ENCODE measurements around the gene CCNJL.
"Not testable (repeated sequence)": the region's sequence is repeated elsewhere in the genome, so short reads cannot be mapped to it uniquely, and the experiment has no call there.

The CCNJL gene

DNA sequence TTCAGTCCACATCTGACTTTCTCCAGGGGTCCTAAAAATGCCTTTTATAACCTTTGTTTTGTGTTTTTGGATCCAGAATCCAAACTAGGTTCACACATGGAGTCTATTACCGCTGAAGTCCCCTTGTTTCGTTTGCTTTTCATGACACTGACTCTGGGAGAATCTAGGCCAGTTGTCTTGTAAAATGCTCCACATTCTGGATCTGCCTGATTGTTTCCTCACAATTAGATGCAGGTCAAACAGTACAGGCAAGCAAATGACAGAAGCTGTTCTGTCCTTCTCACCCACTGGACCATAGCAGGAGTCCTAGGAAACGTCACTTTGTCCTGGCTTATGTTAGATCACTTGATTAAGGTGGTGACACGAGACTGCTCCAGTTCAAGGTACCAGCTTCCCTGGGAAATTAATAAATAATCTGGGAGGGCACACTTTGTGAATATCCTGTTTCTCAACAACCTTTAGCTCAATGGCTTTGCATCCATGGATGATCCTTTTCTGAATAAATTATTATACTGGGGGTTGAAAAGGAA is 49.0 kb downstream of the CCNJL start:
- no peak for DNase-seq (ENCODE audit: low read depth in 2 of 3, low spot score in 1 of 3)

DNA sequence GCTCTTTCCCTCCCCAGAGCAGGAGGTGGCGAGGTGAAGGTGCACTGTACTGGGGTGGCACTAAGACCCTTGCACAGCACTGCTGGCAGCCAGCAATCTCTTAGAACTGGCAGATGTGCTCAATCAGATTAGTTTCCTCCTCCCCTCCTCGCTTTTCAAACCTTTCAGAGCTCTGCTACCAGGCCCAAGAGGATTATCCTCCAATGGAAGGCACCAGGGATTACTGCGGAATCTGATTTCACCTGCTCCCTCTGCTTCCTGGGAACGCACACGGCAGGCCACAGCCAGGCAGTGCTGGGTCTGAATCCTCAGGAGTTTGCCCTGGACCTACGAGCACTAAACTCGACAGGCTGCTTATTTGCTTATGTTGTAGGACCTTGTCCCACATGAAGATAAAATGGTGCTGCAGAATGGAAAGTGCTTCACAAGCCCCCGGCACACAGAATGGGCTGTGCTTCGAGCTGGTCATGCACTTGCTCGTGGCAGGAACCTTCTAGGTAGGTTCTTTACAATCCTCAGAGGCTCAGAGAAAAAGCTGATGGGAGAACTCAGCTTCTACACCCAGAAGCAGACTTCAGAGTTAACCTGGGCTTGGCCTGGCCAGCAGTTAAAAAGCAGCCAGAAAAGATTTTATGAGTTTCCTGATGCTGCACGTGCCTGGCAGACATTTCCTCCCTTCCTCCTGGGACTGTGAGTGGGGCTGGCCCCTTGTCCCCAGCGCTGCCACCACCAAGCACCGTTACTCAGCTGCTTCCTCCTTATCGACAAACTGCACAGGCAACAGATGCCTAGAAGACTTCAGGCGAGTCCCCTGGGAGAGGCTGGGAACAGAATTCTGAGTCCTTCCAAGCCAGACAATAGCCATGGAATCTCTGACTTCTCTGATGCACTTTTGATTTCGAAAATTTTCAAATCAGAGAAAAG is 50.0 kb downstream of the CCNJL start:
- no peak for DNase-seq (ENCODE audit: low read depth in 2 of 3, low spot score in 1 of 3)

DNA sequence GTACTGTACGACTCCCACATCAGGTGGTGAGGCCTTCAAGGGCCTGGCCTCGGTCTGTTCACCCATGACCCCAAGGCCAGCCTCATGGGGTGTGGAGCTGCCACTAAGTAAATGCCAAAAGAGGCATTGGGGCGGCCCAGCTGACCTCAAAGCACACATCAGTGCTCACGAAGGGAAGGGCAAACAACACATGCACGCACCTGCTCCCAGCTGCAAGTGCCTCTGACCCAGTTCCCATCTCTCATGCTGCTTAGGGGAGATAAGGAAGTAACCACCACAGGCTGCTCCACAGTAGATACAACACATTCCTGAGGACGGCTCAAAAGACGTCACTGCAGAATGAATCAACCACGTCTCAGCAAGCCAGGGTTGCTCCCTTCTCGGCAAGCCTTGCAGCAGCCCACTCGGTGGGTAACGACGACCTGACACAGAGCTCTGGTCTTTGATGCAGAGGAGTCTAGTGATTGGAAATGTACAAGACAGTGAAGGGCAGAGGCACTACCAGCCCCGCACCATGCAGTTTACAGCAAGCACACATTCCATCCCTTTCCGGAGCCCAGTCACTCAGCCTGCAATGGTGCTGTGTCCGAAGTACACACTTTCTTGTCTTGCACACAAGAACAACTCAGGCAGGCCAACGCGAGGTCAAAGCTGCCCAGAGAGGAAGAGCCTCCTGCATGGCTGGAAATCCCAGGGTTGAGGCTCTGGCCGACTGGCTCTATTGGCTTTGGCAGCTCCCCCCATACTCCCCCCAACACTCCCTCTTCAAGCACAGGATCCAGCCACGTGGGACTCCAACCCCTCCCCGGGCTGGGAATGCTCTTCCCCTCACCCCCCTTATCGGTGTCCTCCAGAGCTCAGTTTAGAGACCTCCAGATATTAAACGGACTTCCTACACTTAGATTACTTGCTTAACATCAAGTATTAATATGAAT is 51.2 kb downstream of the CCNJL start:
- no peak for DNase-seq (ENCODE audit: low read depth in 2 of 3, low spot score in 1 of 3)

DNA sequence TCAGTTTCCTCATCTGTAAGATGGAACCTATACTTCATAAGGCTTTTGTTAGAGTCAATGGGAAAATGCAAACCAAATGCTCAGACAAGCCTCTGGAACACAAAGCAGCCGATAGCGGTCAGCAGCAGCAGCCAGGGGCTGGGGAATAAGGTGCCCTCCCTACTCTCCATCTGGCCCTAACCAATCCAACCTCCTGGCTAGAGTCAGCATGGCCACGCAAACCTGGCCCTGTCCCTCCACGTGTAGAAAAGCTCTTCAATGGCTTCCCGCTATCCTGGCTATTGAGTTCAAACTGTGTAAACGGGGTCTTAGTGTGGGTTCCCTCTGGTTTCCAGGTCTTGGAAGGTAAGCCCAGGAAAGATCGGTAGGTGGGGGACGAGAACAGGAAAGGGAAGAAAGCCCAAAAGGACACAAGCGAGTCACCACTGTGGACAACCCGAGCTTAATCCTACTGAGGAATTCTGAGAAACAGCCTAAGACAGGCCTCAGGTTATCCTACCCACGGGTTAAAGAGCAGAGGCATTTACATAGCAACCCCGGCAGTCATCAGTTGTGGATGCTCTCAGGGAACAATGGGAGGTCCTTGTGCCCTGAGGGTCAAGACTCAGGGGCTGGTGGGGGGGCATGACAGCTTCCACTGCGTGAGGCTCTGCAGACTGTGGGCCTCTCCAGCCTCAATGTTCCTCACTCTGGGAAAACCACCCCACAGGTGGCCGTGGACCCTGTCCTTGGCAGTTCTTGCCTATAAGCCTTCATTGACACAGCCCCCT is 52.2 kb downstream of the CCNJL start:
- DNase-seq (ENCODE audit: low read depth in 2 of 3, low spot score in 1 of 3): no peak

DNA sequence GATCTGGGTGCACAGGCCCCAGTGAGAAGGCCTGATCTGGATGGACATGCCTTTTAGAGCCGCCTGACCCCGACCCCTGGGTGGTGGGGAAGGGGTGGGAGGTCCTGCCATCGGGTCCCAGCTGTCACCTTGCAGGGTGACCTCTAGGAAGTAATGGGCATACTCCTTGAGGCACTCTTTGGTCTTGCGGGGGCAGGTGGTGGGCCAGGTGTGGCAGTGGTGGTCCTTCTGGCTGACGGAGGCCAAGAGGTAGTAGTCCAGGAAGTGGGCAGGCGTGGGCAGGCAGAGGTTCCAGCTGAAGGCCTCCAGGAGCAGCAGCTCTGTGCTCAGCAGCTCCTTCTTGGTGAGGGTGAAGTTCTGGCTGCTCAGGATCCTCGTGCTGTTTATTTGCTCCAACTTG is 53.0 kb downstream of the CCNJL start:
- no peak for DNase-seq (ENCODE audit: low read depth in 2 of 3, low spot score in 1 of 3)

DNA sequence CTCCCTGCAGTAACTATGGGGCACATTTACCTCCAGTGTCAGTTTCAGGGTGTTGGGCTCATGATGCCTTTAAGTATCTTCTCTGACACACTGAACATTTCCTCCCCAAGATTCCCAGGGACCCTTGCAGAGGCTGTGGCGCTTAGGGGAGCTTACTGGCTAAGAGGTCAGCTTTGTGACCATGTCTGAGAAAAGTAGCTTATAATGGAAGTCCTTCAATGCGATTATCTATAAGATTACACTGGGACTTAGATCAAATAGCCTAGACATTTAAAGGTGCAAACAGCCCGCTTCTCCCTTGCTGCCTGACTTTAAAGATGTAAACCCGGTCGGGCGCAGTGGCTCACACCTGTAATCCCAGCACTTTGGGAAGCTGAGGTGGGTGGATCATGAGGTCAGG is 57.7 kb downstream of the CCNJL start:
- no peak for DNase-seq (ENCODE audit: low read depth in 2 of 3, low spot score in 1 of 3)

DNA sequence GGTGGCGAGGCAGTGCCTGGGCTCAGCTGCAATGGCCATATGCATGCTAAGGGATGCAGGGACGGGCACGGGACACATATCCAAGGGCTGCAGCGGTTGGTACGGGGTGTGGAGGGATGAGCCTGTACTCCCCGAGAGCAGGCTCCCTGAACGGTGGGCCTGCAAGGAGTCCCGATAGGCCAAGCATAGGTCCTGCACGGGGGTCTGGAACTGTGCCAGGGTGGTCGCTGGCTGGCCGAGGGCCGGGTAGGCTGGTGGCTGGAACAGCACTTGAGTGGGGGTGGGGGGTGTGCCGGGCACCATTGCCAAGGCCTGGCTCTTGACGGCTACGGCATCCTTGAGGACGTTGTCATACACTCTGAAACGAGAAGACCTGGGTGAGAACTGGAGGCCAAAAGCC is 58.9 kb downstream of the CCNJL start:
- DNase-seq (ENCODE audit: low read depth in 2 of 3, low spot score in 1 of 3): no peak

DNA sequence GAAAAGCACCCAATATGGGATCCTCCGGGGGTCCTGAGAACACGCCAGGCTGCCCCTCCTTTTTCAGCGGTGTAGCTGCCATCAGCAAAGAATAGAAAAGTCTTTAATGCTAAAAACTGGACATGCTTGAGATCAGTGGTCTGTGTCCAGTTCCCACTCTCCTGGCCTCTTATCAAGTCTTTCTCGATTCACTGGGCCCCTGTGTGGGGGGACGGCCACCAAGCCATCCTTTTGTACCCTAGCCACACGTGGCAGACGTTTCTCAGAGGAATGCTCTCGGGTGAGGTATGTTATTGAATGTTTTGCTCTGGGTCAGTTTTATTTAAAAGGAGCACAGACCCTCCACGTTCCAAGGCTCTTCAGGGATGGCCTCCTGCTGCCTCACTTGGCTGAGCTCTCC is 59.4 kb downstream of the CCNJL start:
- no peak for DNase-seq (ENCODE audit: low read depth in 2 of 3, low spot score in 1 of 3)

DNA sequence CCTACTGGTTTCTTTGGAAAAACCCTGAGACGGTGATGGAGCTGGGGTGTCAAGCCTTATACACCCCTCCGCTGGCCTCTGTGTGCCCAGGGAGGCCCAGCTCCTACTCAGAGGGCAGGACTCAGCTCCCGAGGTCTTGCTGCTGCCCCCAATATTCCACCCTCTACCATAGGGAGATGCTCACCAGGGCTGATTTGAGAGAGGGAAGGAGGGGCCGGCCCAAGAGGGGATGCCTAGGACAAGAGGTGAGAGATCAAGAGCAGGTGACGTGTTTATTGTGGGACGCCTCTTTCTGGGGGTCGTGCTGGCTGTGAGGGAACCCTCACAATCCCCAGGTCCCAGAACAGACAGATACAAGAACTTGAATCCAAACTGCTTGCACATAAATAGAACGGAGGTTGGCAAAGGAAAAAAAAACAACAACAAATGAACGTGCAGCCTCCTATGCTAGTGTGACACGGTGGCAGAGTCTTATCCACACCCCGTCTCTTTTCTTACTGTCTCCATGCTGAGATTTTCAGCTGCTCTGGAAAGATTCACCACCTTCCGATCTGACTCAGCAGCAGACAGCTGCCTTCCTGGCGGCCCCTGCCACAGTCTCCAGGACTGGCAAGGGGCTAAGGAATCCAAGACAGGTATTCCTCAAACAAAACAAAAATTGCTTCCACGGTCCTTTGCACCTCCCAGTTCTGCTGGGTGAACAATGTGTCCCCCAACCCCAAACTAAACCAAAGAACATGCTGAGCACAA is 60.8 kb downstream of the CCNJL start:
- no peak for DNase-seq (ENCODE audit: low read depth in 2 of 3, low spot score in 1 of 3)

DNA sequence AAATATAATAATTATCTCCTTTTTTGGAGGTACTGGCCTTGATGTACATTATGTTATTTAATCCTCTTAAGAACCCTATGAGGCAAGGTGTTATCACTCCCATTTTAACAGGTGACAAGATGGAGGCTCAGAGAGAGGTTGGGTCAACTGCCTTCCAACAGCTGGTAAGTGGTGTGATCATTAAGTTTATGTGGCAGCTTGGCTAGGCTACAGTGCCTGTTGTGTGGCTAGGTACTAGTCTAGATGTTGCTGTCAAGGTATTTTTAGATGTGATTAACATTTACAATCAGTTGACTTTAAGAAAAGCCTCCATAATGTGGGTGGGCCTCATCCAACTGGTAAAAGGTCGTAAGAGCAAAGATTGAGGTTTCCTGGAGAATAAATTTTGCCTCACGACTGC is 61.5 kb downstream of the CCNJL start:
- no peak for DNase-seq (ENCODE audit: low read depth in 2 of 3, low spot score in 1 of 3)

DNA sequence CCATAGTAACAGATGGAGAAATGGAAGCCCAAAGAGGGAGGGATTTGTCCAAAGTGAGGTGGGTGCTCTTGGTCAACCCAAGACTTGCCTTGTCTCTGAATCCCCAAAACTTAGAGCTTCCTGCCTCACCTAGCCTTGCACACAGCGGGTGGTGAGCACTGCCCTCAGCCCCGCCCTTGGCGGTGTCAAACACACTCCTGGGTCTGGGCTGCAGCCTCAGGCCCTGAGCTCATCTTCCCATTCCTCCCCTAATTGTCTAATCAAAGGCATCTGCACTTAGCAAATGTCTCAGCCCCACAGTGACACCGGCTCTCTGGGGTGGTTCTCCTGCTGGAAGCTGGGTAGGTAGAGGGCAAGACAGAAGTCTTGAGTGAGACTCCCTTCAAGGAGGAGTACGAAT is 62.1 kb downstream of the CCNJL start:
- no peak for DNase-seq (ENCODE audit: low read depth in 2 of 3, low spot score in 1 of 3)

DNA sequence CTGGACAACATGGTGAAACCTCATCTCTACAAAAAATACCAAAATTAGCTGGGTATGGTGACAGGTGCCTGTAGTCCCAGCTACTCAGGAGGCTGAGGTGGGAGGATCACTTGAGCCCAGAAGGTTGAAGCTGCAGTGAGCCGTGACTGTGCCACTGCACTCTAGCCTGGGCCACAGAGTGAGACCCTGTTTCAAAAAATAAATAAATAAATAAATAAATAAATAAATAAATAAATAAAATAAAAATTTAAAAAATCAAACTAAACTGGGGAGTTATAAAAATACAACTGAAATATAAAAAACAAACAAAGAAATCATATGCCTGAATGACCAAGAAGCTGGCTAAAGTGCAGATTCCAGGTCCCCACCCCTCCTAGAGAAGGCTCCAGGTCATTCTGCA is 62.8 kb downstream of the CCNJL start:
- not testable (repeated sequence) for DNase-seq (ENCODE audit: low read depth in 2 of 3, low spot score in 1 of 3)

DNA sequence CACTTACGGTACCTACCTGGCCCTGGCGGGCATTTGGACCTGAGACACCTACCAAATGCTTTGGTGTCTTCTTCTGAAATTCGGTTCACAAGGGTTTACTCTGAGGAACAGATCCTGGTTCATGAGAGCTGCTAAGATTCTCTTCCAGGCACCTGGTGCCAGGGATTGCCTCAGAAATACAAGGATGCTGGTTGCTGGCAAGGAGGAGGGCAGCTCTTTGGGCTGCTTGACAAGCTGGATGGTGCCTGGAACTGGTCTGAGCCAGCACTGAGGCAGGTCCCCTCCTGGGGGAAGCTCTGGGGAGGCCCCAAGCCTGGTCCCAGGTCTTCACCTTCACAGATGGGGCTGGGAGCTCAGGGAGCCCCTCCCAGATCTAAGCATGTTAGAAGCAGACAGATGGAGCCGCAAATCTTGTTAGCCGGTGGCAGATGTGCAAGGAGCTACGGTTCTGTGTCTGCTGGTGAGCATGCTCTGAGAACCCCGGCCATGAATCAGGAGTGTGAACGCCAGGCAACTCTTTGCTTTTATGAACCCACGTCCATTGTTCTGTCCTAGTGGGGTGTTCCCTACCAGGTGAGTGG is 66.8 kb downstream of the CCNJL start:
- DNase-seq (ENCODE audit: low read depth in 2 of 3, low spot score in 1 of 3): no peak

DNA sequence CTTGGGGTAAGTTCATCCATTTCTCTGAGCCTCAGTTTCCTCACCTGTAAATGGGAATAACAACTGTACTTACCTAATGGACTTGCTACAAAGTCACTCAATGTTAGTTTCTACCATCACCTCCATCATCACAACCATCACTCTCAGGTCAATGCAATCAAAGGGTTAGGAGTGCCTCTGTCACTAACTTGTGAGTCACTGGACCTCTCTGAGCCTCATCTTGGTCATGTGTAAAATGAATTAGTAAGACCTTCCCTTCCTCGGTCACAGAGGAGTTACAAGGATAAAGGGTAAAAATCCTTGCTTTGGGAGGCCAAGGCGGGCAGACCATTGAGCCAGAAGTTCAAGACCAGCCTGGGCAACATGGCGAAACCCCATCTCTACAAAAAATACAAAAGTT is 70.2 kb downstream of the CCNJL start:
- no peak for DNase-seq (ENCODE audit: low read depth in 2 of 3, low spot score in 1 of 3)

DNA sequence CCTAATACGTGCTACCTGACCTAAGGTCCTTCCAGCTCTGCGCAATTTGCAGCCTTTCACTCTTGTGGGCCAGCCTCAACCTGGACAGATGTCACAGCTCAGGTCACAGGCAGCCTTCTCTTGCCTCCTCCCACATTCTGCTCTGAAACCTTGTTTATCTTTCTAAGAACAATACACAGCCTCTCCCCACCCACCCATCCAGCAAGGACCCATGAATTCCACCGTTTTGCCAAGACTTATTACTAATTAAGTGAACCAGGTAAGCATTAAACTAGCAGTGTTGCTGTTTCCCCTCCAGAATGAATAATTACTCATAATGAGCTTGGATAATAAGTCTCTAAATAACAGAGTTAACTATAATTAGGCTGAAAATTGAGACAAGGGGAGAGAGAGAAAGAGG is 72.0 kb downstream of the CCNJL start:
- no peak for DNase-seq (ENCODE audit: low read depth in 2 of 3, low spot score in 1 of 3)

DNA sequence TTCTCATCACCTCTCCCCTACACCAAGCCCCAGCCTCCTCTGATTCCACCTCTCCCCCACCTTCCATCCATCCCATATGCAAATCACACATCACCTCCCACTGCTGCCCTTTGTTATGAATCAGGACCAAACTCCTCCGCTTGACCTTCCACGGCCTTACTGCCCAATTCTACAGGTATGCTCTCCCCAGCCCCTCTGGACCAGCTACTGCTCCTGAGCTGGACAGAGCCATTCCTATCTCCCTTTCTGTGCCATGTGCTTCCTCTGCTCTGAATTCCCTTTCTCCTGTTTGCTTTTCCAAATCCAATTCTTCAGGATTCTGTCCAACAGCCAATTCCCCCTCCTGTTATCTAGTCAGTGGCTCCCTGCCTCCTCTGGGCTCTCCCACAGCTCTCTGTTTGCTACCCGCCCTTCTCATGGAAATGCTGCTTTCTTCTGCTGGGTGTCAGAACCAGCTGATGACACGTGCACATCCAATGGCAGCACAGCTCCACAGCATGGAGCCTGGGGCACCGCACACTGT is 74.7 kb downstream of the CCNJL start:
- DNase-seq (ENCODE audit: low read depth in 2 of 3, low spot score in 1 of 3): no peak

DNA sequence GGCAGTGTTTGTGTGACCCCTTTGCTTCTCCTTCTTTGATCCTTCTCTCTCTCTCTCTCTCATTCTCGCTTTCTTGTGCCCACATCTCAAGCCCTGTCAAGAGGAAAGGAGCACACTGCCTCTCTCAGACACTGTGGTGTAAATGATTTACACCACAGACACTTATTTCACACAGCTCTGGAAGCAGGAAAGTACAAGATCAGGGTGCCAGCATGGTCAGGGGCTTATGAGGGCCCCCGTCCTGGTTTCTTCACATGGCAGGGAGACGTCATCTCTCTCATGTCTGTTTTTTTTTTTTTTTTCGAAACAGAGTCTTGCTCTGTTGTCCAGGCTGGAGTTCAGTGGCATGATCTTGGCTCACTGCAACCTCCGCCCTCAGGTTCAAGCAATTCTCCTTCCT is 76.6 kb downstream of the CCNJL start:
- DNase-seq (ENCODE audit: low read depth in 2 of 3, low spot score in 1 of 3): no peak

DNA sequence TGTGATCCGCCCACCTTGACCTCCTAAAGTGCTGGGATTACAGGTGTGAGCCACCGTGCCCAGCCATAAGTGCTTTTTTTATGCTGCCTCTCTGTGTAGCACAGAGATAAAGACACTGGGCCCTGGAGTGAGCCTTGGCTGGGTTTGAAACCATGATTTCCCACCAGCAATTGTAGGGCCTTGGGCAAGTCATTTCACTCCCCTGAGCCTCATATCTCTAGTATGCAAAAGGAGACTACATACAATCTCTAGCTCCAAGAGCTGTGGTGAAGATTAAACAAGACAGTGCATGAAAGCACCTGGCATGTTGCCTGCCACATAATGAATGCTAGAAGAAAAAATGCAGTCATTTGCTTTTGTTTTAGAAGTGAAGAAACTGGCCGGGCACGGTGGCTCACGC is 79.1 kb downstream of the CCNJL start:
- DNase-seq (ENCODE audit: low read depth in 2 of 3, low spot score in 1 of 3): no peak

DNA sequence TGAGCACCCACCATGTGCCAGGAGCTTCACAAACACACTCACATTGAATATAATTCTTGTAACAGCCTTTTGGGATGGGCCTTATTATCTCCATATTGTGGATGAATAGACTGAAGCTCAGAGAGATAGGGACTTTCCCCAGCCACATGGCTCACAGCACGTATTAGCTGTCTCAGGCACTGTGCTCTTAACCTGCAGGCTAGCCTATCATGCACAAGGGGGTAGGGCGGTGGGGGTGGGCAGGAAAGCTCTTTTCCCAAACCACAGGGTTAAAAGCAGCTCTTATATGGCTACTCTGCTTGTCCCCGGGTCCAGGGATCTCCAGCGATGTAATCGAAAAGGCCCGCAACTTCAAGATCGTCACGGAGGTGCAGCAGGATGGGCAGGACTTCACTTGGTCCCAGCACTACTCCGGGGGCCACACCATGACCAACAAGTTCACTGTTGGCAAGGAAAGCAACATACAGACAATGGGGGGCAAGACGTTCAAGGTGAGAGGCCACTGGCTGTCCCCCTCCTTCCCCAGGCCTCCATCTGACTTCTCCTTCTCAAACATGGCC is 80.5 kb downstream of the CCNJL start:
- no peak for DNase-seq (ENCODE audit: low read depth in 2 of 3, low spot score in 1 of 3)

Measured in stimulated activated CD4-positive, alpha-beta T cell treated with anti-CD3 and anti-CD28 coated beads, Interleukin-12 subunit alpha, Interleukin-12 subunit beta, amount 100 ng/mL, for 48 hours (primary cell).